HepG2 (cell line): ENCODE data around the gene PTPA. TPM values are rescaled to one million over a fixed set of nuclear protein-coding genes. Genes with fewer than 3 reads are reported as not detected.

Source experiments
- BRCA1 ChIP-seq: sonication (generic); formaldehyde crosslinking; IDR thresholded peaks from 2 replicates; pipeline ENCODE4 v1.4.0; 2020; ENCODE audit warnings: missing genetic modification reagents
- KLF16 ChIP-seq, 2 experiments: sonication (generic) in 1 of 2; formaldehyde crosslinking in 1 of 2; IDR thresholded peaks; 2 replicates each; pipeline versions ENCODE4 v1.6.1 to v1.8.0; 2016 to 2023; ENCODE audit warnings: missing genetic modification reagents in 2 of 2, missing compliant biosample characterization in 1 of 2
- MAF1 ChIP-seq: sonication (generic); formaldehyde crosslinking; IDR thresholded peaks from 2 replicates; pipeline ENCODE4 v1.5.0; 2020; ENCODE audit warnings: missing genetic modification reagents, borderline replicate concordance
- MIXL1 ChIP-seq: IDR thresholded peaks from 2 replicates; pipeline ENCODE4 v1.6.1; 2016
- MXI1 ChIP-seq: IDR thresholded peaks from 3 replicates; pipeline ENCODE4 v1.6.1; 2012; ENCODE audit warnings: low read depth, low read length, inconsistent platforms, borderline replicate concordance
- NCOA5 ChIP-seq: sonication (generic); formaldehyde crosslinking; IDR thresholded peaks from 2 replicates; pipeline ENCODE4 v1.4.0; 2020; ENCODE audit warnings: missing genetic modification reagents
- NFKBIZ ChIP-seq: IDR thresholded peaks from 2 replicates; pipeline ENCODE4 v1.6.1; 2018; ENCODE audit warnings: missing genetic modification reagents, missing compliant biosample characterization
- PHF8 ChIP-seq: sonication (generic); formaldehyde crosslinking; IDR thresholded peaks from 2 replicates; pipeline ENCODE4 v1.5.0; 2020; ENCODE audit warnings: missing genetic modification reagents
- SRSF1 ChIP-seq: fragments of 200-400 bp; formaldehyde crosslinking; optimal IDR thresholded peaks from 2 replicates; pipeline ENCODE3; 2017; ENCODE audit warnings: mild to moderate bottlenecking, low read depth, low read length, moderate library complexity
- SRSF4 ChIP-seq: fragments of 200-400 bp; formaldehyde crosslinking; IDR thresholded peaks from one replicate; pipeline ENCODE4 v1.6.1; 2018; ENCODE audit warnings: mild to moderate bottlenecking, low read depth, low read length, moderate library complexity; ENCODE audit not compliant: poor library complexity, severe bottlenecking
- TEAD3 ChIP-seq: optimal IDR thresholded peaks from 2 replicates; pipeline ENCODE3; 2016; ENCODE audit warnings: borderline replicate concordance
- WIZ ChIP-seq: sonication (generic); formaldehyde crosslinking; IDR thresholded peaks from 2 replicates; pipeline ENCODE4 v1.5.1; 2020; ENCODE audit warnings: mild to moderate bottlenecking, missing genetic modification reagents
- XBP1 ChIP-seq: sonication (generic); formaldehyde crosslinking; IDR thresholded peaks from 2 replicates; pipeline ENCODE4 v1.5.0; 2020; ENCODE audit warnings: missing genetic modification reagents
- ZBTB3 ChIP-seq: sonication (generic); formaldehyde crosslinking; IDR thresholded peaks from 2 replicates; pipeline ENCODE4 v1.4.0; 2020; ENCODE audit warnings: low read depth, mild to moderate bottlenecking, moderate library complexity, missing genetic modification reagents, borderline replicate concordance
- ZC3H4 ChIP-seq: sonication (generic); formaldehyde crosslinking; IDR thresholded peaks from 2 replicates; pipeline ENCODE4 v1.4.0; 2020; ENCODE audit warnings: missing genetic modification reagents, borderline replicate concordance
- ZNF33B ChIP-seq: sonication (generic); formaldehyde crosslinking; IDR thresholded peaks from 2 replicates; pipeline ENCODE4 v1.5.1; 2020; ENCODE audit warnings: mild to moderate bottlenecking, missing genetic modification reagents
- ZNF577 ChIP-seq: sonication (generic); formaldehyde crosslinking; IDR thresholded peaks from 2 replicates; pipeline ENCODE4 v1.4.0; 2020; ENCODE audit warnings: mild to moderate bottlenecking, low read depth, missing genetic modification reagents, borderline replicate concordance
- polyA plus RNA-seq, 8 experiments: library from polyadenylated mRNA; depleted of rRNA in 3 of 8; stranded (reverse) in 7 of 8; unstranded in 1 of 8; fragments of >200 nt; fragmentation: Illumina TruSeq in 4 of 8; extraction: Trizol in 4 of 8; gene quantifications; 2 replicates each; pipeline versions ENCODE4 v1.2.1 to v1.2.3, GENCODE V29; 2011 to 2016; ENCODE audit warnings: low read depth in 4 of 8, missing spikeins in 1 of 8, mixed read lengths in 1 of 8; ENCODE audit not compliant: insufficient read depth in 1 of 8
- total RNA-seq, 5 experiments: library from RNA; depleted of rRNA; stranded (reverse); fragments of >200 nt; fragmentation: Illumina TruSeq; extraction: Trizol; gene quantifications; 2 replicates each; pipeline ENCODE4 v1.2.3, GENCODE V29; 2016; ENCODE audit warnings: low read depth in 1 of 5
- TF ChIP-seq, protein P1 (sequence below): sonication (generic); formaldehyde crosslinking; IDR thresholded peaks from 2 replicates; pipeline ENCODE4 v1.4.0; 2020; ENCODE audit warnings: missing genetic modification reagents; ENCODE audit errors: not compliant biosample characterization
- TF ChIP-seq, protein P2 (sequence below): sonication (generic); formaldehyde crosslinking; IDR thresholded peaks from 2 replicates; pipeline ENCODE4 v1.4.0; 2020; ENCODE audit warnings: missing genetic modification reagents
- TF ChIP-seq, protein P3 (sequence below): sonication (generic); formaldehyde crosslinking; IDR thresholded peaks from 2 replicates; pipeline ENCODE4 v1.4.0; 2020; ENCODE audit warnings: missing genetic modification reagents, borderline replicate concordance
- TF ChIP-seq, protein P4 (sequence below): IDR thresholded peaks from 2 replicates; pipeline ENCODE4 v1.6.1; 2016
- TF ChIP-seq, protein P5 (sequence below): sonication (generic); formaldehyde crosslinking; IDR thresholded peaks from 2 replicates; pipeline ENCODE4 v1.4.0; 2020; ENCODE audit warnings: low read depth, missing genetic modification reagents

The PTPA gene
- total and polyA plus RNA-seq, 2 of the 13 experiments (the other 11 are each of a cell fraction or from before 2014, with no cell fraction given) = 79.3 to 105 TPM

DNA sequence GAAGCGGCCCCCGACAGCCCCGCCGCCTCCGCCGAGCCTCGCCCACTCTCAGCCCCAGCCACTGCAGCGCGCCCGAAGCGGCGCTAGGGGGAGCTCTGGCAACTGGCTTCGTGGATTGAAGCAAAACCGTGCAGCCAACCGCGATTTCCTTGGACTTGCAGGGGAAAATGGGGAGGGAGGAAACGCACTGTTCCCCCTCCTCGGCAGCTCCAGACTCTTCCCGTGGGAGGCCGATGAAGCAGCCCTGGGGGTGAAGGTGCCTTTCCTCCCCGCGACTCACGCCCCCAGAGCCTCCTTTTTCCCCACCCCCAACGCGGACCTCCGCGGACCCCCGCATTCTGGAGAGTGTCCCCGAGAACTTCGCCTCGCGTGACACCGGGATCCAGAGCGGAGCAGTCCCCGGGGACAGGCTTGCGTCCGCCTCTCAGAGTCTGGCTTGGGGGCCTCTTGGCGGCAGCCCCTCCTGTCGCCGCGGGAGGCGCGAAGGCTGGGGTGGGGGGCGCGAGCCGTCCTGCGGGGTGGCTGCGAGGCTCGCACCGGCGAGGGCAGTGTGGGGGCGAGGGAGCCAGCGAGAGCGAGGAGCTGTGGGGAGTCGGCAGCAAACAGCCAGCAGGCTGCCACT, 63.0 kb downstream of the PTPA start (continued):
- TF ChIP-seq, protein P1, sequence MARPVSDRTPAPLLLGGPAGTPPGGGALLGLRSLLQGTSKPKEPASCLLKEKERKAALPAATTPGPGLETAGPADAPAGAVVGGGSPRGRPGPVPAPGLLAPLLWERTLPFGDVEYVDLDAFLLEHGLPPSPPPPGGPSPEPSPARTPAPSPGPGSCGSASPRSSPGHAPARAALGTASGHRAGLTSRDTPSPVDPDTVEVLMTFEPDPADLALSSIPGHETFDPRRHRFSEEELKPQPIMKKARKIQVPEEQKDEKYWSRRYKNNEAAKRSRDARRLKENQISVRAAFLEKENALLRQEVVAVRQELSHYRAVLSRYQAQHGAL = no peak
- no peak; the same call in 1 of the 2 replicates for TF ChIP-seq ZNF33B
- TF ChIP-seq, protein P2, sequence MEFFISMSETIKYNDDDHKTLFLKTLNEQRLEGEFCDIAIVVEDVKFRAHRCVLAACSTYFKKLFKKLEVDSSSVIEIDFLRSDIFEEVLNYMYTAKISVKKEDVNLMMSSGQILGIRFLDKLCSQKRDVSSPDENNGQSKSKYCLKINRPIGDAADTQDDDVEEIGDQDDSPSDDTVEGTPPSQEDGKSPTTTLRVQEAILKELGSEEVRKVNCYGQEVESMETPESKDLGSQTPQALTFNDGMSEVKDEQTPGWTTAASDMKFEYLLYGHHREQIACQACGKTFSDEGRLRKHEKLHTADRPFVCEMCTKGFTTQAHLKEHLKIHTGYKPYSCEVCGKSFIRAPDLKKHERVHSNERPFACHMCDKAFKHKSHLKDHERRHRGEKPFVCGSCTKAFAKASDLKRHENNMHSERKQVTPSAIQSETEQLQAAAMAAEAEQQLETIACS = no peak
- TF ChIP-seq NCOA5 (CRISPR knock-in tag) = no peak
- TF ChIP-seq WIZ (CRISPR knock-in tag) = peak; percentile 67; the same call in 1 of the 2 replicates
- TF ChIP-seq MXI1 = peak; percentile 49; the same call in 1 of the 3 replicates
- TF ChIP-seq NFKBIZ (CRISPR knock-in tag) = no peak
- TF ChIP-seq BRCA1 (CRISPR knock-in tag) = no peak
- peak; percentile 58 for TF ChIP-seq TEAD3 (CRISPR knock-in tag)
- 0 out of 2 replicates have a peak, but pooled peaks have one; percentile 29 for TF ChIP-seq MIXL1 (CRISPR knock-in tag)
- TF ChIP-seq XBP1 (CRISPR knock-in tag) = no peak
- TF ChIP-seq, protein P3, sequence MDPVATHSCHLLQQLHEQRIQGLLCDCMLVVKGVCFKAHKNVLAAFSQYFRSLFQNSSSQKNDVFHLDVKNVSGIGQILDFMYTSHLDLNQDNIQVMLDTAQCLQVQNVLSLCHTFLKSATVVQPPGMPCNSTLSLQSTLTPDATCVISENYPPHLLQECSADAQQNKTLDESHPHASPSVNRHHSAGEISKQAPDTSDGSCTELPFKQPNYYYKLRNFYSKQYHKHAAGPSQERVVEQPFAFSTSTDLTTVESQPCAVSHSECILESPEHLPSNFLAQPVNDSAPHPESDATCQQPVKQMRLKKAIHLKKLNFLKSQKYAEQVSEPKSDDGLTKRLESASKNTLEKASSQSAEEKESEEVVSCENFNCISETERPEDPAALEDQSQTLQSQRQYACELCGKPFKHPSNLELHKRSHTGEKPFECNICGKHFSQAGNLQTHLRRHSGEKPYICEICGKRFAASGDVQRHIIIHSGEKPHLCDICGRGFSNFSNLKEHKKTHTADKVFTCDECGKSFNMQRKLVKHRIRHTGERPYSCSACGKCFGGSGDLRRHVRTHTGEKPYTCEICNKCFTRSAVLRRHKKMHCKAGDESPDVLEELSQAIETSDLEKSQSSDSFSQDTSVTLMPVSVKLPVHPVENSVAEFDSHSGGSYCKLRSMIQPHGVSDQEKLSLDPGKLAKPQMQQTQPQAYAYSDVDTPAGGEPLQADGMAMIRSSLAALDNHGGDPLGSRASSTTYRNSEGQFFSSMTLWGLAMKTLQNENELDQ (CRISPR knock-in tag) = no peak
- TF ChIP-seq ZNF577 (CRISPR knock-in tag) = no peak
- TF ChIP-seq MAF1 (CRISPR knock-in tag) = 0 out of 2 replicates have a peak, but pooled peaks have one; percentile 64
- no peak; the same call in 1 of the 2 replicates for TF ChIP-seq PHF8
- TF ChIP-seq ZC3H4 (CRISPR knock-in tag) = no peak
- TF ChIP-seq, protein P4, sequence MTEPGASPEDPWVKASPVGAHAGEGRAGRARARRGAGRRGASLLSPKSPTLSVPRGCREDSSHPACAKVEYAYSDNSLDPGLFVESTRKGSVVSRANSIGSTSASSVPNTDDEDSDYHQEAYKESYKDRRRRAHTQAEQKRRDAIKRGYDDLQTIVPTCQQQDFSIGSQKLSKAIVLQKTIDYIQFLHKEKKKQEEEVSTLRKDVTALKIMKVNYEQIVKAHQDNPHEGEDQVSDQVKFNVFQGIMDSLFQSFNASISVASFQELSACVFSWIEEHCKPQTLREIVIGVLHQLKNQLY (CRISPR knock-in tag) = no peak
- no peak for TF ChIP-seq ZBTB3 (CRISPR knock-in tag)
- TF ChIP-seq, protein P5, sequence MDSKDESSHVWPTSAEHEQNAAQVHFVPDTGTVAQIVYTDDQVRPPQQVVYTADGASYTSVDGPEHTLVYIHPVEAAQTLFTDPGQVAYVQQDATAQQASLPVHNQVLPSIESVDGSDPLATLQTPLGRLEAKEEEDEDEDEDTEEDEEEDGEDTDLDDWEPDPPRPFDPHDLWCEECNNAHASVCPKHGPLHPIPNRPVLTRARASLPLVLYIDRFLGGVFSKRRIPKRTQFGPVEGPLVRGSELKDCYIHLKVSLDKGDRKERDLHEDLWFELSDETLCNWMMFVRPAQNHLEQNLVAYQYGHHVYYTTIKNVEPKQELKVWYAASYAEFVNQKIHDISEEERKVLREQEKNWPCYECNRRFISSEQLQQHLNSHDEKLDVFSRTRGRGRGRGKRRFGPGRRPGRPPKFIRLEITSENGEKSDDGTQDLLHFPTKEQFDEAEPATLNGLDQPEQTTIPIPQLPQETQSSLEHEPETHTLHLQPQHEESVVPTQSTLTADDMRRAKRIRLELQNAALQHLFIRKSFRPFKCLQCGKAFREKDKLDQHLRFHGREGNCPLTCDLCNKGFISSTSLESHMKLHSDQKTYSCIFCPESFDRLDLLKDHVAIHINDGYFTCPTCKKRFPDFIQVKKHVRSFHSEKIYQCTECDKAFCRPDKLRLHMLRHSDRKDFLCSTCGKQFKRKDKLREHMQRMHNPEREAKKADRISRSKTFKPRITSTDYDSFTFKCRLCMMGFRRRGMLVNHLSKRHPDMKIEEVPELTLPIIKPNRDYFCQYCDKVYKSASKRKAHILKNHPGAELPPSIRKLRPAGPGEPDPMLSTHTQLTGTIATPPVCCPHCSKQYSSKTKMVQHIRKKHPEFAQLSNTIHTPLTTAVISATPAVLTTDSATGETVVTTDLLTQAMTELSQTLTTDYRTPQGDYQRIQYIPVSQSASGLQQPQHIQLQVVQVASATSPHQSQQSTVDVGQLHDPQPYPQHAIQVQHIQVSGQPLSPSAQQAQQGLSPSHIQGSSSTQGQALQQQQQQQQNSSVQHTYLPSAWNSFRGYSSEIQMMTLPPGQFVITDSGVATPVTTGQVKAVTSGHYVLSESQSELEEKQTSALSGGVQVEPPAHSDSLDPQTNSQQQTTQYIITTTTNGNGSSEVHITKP = no peak
- TF ChIP-seq SRSF4 = no peak
- no peak for TF ChIP-seq SRSF1
- 0 out of 4 replicates have a peak, but pooled peaks of 1 of the 2 experiments have one; percentile 54 for TF ChIP-seq KLF16 (CRISPR knock-in tag; IDR thresholded peaks at IDR 0.05)
